Pulmonary artery endothelial cell (primary cell): Measurements from ENCODE around the gene ARMC6. TPM values are rescaled to one million over a fixed set of nuclear protein-coding genes. Genes with fewer than 3 reads are reported as not detected.
A peak's percentile ranks its signal among the peaks of the same experiment; 100 is the strongest.

Experiments used
- DNase-seq: peaks from one replicate; pipeline ENCODE4 v3.0.0-alpha.2; 2011; ENCODE audit warnings: low read depth, low spot score
- total RNA-seq: library from RNA; depleted of rRNA; stranded (reverse); fragments of >200 nt; gene quantifications from 2 replicates; pipeline ENCODE4 v1.2.3, GENCODE V29; 2014

Gene ARMC6
- total RNA-seq, 1 donor from 2014 or later = 51.1 TPM

GRCh38 chr19:19054315-19054938, 21.0 kb downstream of the ARMC6 start:
- DNase-seq = no peak

- DNase-seq = no peak
These were observed 21.6 kb downstream of the ARMC6 start for GRCh38 chr19:19054939-19055440.

- DNase-seq = no peak
These were observed 22.3 kb downstream of the ARMC6 start for GRCh38 chr19:19055701-19056100.

GRCh38 chr19:19056636-19057275, 23.4 kb downstream of the ARMC6 start:
- DNase-seq = no peak

GRCh38 chr19:19057317-19057716, 23.9 kb downstream of the ARMC6 start:
- DNase-seq = no peak

GRCh38 chr19:19057720-19058119, 24.3 kb downstream of the ARMC6 start:
- DNase-seq = no peak

GRCh38 chr19:19059018-19059836, 25.8 kb downstream of the ARMC6 start:
- no peak for DNase-seq

GRCh38 chr19:19059837-19060611, 26.6 kb downstream of the ARMC6 start:
- no peak for DNase-seq

- no peak for DNase-seq
These were observed 28.1 kb downstream of the ARMC6 start for GRCh38 chr19:19061506-19061905.

- DNase-seq = no peak
These were observed 29.2 kb downstream of the ARMC6 start for GRCh38 chr19:19062454-19063182.

GRCh38 chr19:19063183-19064097, 30.0 kb downstream of the ARMC6 start, which contains the start of gene SLC25A42:
SLC25A42 (plus strand) TSS chr19:19063994; CDS start chr19:19096125, 32,131 bp downstream.
- peak; percentile 99 for DNase-seq

GRCh38 chr19:19064098-19064722, 30.8 kb downstream of the ARMC6 start:
- DNase-seq = no peak

GRCh38 chr19:19064811-19065745, 31.7 kb downstream of the ARMC6 start:
- no peak for DNase-seq

GRCh38 chr19:19067276-19068072, 34.1 kb downstream of the ARMC6 start:
- DNase-seq = no peak

- DNase-seq = no peak
These were observed 35.6 kb downstream of the ARMC6 start for GRCh38 chr19:19068659-19069654.

GRCh38 chr19:19071897-19072296, 38.5 kb downstream of the ARMC6 start:
- DNase-seq = no peak
